ENCODE results near the gene SH3BP1.

- TF ChIP-seq CTCF (IDR thresholded peaks at IDR 0.05) (no peak), EZH2 (IDR thresholded peaks at IDR 0.05; ENCODE audit: borderline replicate concordance, insufficient read depth, low read depth, low read length, poor library complexity, severe bottlenecking) (no peak)
Observed at GRCh38 chr22:37640591-37641560, 1.4 kb downstream of the SH3BP1 start.

Measured in B cell (primary cell).